T1000 (cell line): ENCODE measurements around the gene SH3D21.

Experiments
- DNase-seq: peaks from one replicate; lab custom pipeline; 2025; ENCODE audit warnings: mixed read lengths; lab: John Stamatoyannopoulos, UW

SH3D21 gene

GRCh38 chr1:36330940-36331339, 24.8 kb downstream of the SH3D21 start:
- DNase-seq = no peak

DNA sequence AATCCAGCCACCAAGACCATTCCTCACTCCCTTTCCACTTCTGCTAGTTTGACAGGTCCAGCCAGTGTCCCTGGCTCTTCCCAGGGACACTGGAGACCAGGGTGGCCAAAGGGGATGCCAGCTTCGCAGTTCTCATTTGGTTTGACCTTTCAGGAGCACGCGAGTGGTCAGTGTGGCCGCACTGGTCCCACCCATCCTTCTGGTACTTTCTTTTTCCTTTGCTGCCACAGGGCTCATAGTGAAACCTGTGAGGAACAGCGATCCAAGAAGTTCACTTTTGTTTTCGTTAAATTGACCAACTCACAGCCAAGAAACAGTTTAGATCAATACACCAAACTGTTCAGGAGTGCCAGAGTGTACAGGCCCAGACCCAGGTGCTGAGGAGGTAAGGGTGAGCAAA, 31.7 kb downstream of the SH3D21 start:
- no peak for DNase-seq

GRCh38 chr1:36339215-36339614, 33.0 kb downstream of the SH3D21 start:
- DNase-seq = no peak

GRCh38 chr1:36339615-36340014, 33.4 kb downstream of the SH3D21 start:
- DNase-seq = no peak

GRCh38 chr1:36341626-36342320, 35.6 kb downstream of the SH3D21 start:
- DNase-seq = no peak

DNA sequence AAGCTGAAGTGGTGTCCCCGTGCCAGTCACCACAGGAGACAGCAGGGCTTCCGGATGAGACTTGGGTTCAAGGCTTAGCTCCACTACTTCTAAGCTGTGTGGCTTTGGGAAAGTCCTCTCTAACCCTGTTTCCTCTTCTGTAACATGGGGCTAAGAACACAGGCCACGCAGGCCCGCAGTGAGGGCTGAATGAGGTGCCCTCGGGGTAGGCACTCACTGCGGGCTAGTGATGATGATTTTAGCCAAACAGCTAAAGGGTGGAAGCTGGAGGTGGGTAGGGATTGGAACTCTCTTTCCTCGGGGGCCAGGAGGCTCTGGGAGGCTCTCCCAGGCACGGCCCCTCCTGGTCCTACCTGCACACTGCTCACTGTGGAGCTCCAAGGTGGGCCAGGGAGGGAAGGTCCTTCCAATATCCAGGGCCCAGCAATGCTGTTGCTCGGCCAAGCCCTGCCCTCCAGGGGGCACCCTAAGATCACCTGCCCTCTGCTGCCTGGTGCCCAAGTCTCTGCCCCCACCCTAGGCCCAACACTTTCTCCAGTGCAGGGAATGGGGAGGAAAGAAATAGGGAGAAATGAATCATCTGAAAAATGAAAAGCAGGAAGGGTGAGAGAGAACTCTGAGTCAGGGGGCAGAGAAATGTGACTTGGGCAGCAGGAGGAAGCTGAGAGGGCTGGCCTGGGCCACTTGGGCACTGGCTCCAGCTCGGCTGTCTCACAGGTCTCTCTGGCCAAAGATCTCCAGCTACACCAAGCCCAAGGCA, 36.4 kb downstream of the SH3D21 start:
- peak; percentile 67 for DNase-seq

- DNase-seq = no peak
These were observed 37.7 kb downstream of the SH3D21 start for GRCh38 chr1:36343651-36344394.

DNA sequence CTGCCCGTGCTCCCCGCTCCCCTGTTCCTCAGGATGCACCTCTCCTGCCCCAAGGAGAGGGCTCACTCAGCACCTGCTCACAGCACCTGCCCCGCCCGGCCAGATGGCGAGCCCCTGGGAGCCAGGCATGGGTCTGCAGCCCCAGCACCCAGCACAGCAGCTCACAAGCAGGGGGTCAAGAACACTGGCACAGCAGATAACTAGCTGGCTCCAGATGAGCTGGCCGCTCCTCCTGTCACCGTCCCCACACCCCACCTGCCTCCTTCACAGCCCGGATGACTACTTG, 38.2 kb downstream of the SH3D21 start:
- DNase-seq = no peak

GRCh38 chr1:36345353-36345752, 39.2 kb downstream of the SH3D21 start:
- no peak for DNase-seq

GRCh38 chr1:36346741-36347370, 40.7 kb downstream of the SH3D21 start:
- DNase-seq = no peak

DNA sequence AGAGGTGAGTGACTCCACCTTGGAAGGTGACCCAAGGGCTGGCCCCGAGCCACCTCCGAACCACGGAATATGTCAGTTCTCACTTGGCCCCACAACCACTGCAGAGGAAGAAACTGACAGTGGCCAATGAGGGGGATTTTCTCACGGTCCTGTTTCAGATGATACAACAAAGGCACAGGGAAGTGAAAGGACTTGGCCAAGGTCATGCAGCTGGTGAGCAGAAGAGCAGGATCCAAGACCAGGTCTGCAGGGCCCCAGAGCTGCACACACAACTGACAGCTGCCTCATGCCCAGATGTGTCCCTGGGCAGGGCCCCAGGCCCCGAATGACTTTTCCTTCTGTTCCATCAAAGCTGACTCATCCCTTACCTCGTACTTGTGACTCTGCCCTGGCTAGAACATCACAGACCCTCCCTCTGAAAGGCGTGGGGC, 43.1 kb downstream of the SH3D21 start:
- DNase-seq = no peak

GRCh38 chr1:36349839-36350238, 43.7 kb downstream of the SH3D21 start:
- no peak for DNase-seq

DNA sequence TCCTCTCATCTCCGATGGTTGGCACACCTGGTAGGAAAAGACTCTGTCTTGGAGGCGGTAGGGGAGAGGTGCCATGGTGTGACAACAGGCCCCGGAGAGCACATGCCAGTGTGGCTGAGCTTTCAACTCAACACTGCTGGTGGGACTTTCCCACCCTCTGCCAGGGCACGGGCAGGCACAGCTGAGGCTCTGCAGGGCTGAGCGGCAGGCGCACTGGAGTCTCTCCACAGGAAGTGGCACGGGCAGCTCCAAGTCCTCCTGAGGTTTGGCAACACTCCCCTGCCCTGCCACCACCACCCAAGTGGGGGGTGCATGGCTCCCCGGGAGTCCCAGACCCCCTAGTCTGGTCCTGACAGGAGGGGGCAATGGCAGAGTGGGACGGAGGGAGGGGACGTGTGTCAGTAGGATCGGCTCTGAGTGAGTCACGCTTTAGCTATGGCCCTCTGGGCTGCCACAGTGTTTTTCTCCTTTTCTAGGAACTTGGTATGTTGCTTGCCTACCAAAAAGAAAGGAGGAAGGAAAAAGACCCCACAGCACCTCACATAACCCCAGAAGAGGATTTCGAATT, 44.6 kb downstream of the SH3D21 start:
- DNase-seq = peak; percentile 80

DNA sequence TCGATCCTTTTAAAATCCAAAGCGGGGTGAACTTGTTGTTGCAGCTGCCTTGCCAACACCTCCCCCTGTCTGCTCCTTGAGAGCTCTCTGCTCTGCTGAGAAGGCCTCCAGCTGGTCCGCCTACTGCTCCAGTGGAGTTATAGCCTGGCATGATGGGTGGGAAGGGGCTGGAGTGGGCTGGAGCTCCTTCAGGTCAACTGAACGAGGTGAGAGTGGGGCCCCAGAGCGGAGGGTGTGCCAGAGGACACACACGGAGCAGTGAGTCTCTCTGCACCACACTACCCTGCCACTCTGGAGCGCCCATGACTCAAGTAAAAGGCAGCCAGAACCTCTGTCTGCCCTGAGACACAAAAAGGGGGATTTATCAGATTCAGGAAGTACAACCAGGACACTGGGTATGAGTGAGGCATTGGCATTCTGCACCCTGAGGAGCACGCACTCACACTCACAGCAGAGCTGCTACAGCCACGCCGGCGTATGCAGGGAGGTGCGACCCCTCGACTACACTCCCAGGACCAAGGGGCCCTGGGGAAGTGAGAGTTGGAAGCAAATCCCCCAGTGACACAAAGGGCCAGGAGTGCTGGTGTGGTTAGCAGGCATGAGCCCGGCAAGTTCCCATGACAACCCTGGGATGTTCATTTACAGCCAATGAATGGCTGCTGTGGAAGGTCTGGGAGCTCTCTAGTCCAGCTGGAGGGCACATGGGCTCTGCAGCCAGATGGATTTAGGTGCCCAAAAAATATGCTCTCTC, 45.2 kb downstream of the SH3D21 start:
- peak; percentile 70 for DNase-seq

DNA sequence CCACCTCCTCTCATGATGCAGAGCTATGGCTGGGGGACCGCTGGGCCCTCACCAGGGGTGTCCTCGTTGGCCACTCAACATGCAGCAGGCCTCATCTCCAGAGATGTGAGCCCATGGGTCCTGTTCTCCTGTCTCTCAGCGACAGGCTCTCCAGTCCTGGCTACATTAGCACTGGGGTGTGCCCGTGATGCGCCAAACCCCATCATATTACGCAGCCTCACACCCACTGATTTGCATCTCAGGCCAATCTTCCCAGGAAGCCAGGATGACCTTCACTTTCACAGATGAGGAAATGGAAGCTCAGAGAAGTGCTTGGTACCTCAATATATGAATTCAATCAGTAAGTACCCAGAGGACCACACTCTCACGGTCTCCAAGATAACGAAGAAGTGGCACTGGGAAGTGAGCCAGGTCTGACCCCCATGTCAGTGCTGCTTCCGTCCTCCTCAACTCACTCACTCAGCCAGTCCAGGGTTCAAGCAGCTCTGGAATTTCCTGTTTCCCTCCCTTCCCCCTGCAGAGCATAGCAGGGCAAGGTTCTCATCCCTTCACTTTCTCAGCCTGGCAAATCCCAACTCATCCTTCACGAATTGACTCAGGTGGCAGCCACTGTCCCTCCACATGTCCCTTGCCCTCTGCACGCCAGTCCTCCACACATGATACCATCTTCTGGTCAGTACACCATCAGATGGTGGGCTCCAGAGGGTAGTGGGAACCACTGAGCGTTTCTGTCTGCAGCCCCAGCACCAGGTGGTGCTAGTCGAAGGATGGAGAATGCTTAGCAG, 46.1 kb downstream of the SH3D21 start:
- no peak for DNase-seq

DNA sequence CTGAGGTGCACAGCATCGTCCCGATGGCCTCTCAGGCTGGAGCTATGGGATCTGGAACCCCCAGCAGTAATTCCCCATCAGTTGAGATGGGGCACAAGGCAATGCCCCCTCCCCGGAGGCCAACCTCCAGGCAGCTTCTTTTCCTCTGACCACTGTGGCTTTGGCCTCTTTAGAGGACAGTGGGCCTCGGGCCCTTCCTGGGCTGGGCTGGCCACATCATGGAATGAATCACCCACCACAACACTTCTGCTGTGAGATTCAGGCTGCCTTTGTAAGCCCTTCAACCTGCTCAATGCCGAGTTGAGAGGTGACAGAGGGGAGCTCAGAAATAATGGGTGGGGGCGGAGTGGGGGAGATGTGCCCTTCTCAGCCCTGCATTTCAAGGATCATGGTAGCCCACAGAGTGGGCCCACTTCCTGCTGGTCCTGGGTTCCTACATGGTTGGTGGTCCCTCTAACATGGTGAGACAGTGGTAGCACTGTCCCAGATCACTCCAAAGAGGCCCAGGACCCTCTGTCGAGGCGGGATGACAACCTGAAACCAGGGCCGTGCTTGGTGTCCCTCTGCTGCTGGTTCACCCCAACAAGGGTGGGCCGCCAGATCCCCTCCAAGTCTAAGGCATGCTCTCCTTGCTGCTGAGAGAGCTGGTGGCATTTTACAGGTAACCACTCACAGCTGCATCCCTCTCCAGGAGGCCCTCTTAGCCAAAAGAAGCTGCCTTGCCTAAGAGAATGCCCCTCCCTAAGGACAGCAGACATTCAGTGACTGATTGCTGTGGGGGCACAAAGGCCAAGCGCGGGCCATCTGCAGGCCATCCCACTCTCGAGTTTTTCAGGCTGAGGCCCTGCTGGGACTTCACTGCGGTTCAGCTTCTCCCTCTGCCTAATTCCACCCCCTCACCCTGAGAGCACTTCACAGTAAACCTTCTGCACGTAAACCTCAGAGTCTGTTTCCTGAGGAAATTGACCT, 47.0 kb downstream of the SH3D21 start:
- peak; percentile 27 for DNase-seq

GRCh38 chr1:36354486-36354885, 48.3 kb downstream of the SH3D21 start:
- no peak for DNase-seq

DNA sequence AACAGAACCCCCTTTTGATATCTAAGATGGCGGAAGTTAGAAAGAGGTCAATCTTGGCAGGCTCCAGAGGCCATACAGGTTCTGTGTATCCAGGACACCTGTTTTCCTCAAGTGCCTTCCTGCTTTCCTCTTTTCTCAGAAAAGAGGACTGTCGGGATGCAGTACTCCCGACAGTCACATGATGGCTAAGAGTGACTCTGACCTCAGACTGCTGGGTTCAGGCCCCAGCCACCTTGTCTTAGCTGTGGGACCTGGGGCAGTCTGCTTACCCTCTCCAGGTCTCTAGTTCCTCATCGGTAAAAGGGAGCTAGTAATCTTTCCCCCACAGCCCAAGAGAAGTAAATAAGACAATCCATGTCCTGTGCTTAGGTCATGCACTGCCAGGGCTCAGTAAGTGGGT, 49.6 kb downstream of the SH3D21 start:
- DNase-seq = no peak

DNA sequence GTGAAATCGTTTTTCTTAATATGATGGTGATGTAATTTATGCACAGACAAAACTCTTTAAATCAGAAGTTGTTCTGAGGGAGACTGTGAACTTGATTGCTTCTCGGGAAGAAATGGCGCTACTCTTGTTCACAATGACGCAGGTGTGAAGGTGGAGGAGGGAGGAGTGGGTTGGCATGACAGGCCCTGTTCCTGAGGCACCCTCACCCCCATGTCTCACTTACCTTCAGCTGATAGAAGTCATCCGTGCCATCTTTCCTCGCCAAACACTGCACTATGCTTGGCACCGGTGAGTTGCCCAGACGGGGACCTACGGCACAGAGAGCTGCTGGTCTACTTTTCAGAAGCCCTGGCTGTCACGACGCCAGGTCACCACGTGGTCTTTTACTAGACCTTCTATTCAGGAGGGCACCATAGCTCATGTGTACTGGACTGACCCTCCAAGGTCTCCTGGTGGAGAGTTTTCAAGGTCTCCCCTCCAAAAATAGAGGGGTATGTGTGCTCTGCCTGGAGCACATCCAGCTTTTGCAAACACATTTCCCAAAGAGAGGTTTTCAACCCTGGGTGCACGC, 52.4 kb downstream of the SH3D21 start:
- no peak for DNase-seq
